AG10803 (cell line): ENCODE results near the gene AMOT.
A peak's percentile ranks its signal among the peaks of the same experiment; 100 is the strongest.

Experiments used
- DNase-seq: peaks from one replicate; pipeline ENCODE4 v3.0.0; 2010; ENCODE audit warnings: low read depth
- H3K4me3 ChIP-seq: 2 replicates; pipeline ENCODE4 v1.5.1; 2011; ENCODE audit warnings: mild to moderate bottlenecking, low read length, control low read depth
- TF ChIP-seq, protein P1 (sequence below): conservative IDR thresholded peaks from 2 replicates; pipeline ENCODE4 v1.5.1; 2011; ENCODE audit warnings: mild to moderate bottlenecking, low read length, control low read depth, inconsistent platforms

AMOT gene

GRCh38 chrX:112746812-112747595, 93.6 kb downstream of the AMOT start:
- TF ChIP-seq, protein P1, sequence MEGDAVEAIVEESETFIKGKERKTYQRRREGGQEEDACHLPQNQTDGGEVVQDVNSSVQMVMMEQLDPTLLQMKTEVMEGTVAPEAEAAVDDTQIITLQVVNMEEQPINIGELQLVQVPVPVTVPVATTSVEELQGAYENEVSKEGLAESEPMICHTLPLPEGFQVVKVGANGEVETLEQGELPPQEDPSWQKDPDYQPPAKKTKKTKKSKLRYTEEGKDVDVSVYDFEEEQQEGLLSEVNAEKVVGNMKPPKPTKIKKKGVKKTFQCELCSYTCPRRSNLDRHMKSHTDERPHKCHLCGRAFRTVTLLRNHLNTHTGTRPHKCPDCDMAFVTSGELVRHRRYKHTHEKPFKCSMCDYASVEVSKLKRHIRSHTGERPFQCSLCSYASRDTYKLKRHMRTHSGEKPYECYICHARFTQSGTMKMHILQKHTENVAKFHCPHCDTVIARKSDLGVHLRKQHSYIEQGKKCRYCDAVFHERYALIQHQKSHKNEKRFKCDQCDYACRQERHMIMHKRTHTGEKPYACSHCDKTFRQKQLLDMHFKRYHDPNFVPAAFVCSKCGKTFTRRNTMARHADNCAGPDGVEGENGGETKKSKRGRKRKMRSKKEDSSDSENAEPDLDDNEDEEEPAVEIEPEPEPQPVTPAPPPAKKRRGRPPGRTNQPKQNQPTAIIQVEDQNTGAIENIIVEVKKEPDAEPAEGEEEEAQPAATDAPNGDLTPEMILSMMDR, result no peak
- no peak for DNase-seq
- H3K4me3 ChIP-seq, result no peak overlapping the region

GRCh38 chrX:112738347-112739033, 102.1 kb downstream of the AMOT start:
- no peak overlapping the region for H3K4me3 ChIP-seq
- TF ChIP-seq, protein P1, result no peak
- DNase-seq, result no peak

GRCh38 chrX:112736310-112736709, 104.3 kb downstream of the AMOT start:
- TF ChIP-seq, protein P1, result no peak
- peak; percentile 8 for DNase-seq
- no peak overlapping the region for H3K4me3 ChIP-seq

GRCh38 chrX:112735147-112735546, 105.5 kb downstream of the AMOT start:
- H3K4me3 ChIP-seq, result no peak overlapping the region
- TF ChIP-seq, protein P1, result no peak
- no peak for DNase-seq

DNA sequence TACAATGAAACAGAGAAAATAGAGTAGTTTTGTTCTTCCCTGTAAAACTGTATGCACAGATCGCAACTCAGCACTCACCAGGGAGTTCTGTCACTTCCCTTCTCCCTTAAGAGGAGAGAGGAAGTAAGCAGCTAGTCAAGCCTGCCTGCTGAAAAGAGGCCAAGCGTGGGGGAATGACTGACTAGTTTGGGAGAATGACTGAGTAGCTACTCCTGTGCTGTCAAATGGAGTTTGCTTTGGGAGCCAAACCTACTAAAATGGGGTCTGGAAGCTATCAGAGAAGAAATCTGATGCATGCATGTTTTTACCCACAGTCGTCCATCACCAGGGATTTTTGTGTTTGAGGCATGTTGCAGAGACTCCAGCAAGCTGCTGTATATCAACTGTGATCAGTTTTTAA, 106.3 kb downstream of the AMOT start:
- TF ChIP-seq, protein P1, result no peak
- peak; percentile 61 for DNase-seq

DNA sequence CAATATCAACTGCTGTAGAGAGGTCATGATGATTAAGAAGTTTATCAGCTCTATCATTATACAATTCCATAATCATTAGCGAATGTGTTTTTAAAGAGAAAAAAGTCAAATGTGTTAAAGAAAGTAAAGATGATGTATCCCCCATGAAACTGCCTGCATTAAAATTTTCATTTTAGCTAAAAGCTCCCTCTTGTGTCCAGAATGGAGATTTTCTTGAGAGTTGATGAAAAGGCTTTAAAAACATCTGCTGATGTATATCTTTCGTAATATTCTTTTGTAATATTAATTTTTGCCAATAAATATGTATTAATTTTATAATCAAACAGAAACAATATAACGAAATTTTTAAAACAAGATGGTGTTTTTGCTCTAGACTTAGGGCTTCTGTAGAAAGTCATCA, 108.8 kb downstream of the AMOT start:
- no peak overlapping the region for H3K4me3 ChIP-seq
- TF ChIP-seq, protein P1, result peak; percentile 48
- DNase-seq, result peak; percentile 30

More for the DNA sequence above, 106.3 kb downstream of the AMOT start:
- H3K4me3 ChIP-seq, result no peak overlapping the region
